Large intestine (tissue), 3 donors: ENCODE results near the gene BZW1. TPM values are rescaled to one million over a fixed set of nuclear protein-coding genes. Genes with fewer than 3 reads are reported as not detected.

Experiments
- DNase-seq, 2 donors: peaks; one replicate each; pipeline versions ENCODE4 v3.0.0 to v3.0.0-alpha.2; 2013
- H3K27ac ChIP-seq: one replicate; pipeline ENCODE4 v1.5.1; 2013; ENCODE audit warnings: low read length
- H3K27me3 ChIP-seq: 2 replicates; pipeline ENCODE4 v1.6.1; 2013; ENCODE audit warnings: low read length; ENCODE audit not compliant: control insufficient read depth, insufficient read depth
- H3K36me3 ChIP-seq: 2 replicates; pipeline ENCODE4 v1.6.1; 2013; ENCODE audit warnings: low read length; ENCODE audit not compliant: control insufficient read depth, insufficient read depth
- H3K4me1 ChIP-seq: one replicate; pipeline ENCODE4 v1.6.1; 2013; ENCODE audit warnings: low read length; ENCODE audit not compliant: control insufficient read depth, insufficient read depth
- H3K4me3 ChIP-seq: one replicate; pipeline ENCODE4 v1.5.1; 2013; ENCODE audit warnings: low read length
- H3K9me3 ChIP-seq: one replicate; pipeline ENCODE4 v1.6.1; 2013; ENCODE audit warnings: mild to moderate bottlenecking, low read depth, low read length, moderate library complexity; ENCODE audit not compliant: control insufficient read depth
- WGBS: methylation state at CpG from one replicate; pipeline ENCODE4 v1.1.5; 2013; ENCODE audit warnings: low lambda C conversion rate; ENCODE audit not compliant: insufficient coverage; 5-methylcytosine and 5-hydroxymethylcytosine counted together
- polyA plus RNA-seq: library from polyadenylated mRNA; unstranded; fragments of 120-200 nt; gene quantifications from one replicate; pipeline ENCODE4 v1.2.1, GENCODE V29; 2013

The BZW1 gene
- polyA plus RNA-seq, 1 donor, result 158 TPM

DNA sequence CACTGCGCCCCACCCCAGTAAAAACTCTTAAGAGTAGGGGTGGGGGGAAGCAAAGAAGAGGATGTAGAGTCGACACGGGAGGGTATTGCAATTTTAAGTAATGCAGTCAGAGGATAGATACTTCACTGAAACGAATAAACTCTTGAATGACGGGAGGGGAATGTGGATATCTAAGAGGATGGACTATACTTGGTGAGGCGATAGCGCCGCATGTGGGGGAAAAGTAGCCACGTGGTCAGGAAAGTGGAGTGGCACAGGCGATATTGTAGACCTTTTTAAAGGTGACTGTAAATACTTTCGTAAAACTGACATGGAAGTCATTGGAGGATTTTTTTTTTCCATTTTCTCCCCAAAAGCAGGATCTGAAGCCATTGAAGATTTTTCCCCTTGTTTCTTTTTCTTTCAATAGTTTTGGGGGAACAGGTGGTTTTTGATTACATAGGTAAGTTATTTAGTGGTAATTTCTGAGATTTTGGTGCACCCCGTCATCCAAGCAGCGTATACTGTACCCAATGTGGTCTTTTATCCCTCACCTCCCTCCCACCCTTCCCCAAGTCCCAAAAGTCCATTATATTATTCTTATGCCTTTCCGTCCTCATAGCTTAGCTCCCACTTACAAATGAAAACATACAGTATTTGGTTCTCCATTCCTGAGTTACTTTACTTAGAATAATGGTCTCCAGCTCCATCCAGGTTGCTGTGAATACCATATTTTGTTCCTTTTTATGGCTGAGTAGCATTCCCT, 39.0 kb downstream of the BZW1 start:
- DNase-seq, result no peak
- WGBS, result 71% methylated on average over 5 of the region's 14 CpGs
- Histone ChIP-seq H3K4me3 (no peak overlapping the region), H3K27ac (no peak overlapping the region), H3K36me3 (peaks cover 48% of the 10 kb centered on the region), H3K9me3 (no peaks in the 10 kb centered on the region), H3K4me1 (no peaks in the 10 kb centered on the region), H3K27me3 (no peaks in the 10 kb centered on the region)

DNA sequence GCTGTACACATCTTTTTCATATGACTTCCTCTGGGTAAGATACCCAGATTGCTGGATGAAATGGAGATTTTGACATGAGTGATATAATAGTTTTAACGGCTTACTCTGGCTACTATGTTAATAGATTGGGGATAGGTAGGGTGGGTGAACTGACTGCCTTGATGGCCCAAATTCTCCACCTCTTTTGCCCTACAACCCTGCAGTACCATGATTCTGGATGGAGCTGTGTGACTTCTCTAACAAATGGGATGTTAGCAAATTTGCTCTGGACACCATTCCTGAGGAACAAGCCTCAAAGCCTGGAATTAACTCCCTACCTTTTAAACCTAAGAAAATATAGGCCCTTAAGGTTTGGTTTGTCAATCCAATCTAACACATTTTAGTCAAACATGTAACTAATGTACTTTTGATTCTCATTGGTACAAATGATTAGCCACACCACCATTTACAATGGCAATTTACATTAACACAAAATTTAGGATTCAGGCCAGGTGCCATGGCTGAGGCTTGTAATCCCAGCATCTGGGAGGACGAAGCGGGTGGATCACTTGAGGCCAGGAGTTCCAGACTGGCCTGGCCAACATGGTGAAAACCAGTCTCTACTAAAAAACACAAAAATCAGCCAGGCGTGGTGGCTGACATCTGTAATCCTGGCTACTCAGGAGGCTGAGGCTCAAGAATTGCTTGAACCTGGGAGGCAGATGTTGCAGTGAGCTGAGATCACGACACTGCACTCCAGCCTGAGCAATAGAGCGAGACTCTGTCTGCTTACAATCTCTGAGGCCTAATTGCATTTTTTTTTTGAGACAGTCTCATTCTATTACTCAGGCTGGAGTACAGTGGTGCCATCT, 39.9 kb downstream of the BZW1 start:
- Histone ChIP-seq H3K27ac (no peak overlapping the region), H3K9me3 (no peaks in the 10 kb centered on the region), H3K4me3 (no peak overlapping the region), H3K36me3 (peaks cover 56% of the 10 kb centered on the region), H3K27me3 (no peaks in the 10 kb centered on the region), H3K4me1 (no peaks in the 10 kb centered on the region)
- no peak for DNase-seq
- WGBS, result 100% methylated on average over 1 of the region's 6 CpGs

DNA sequence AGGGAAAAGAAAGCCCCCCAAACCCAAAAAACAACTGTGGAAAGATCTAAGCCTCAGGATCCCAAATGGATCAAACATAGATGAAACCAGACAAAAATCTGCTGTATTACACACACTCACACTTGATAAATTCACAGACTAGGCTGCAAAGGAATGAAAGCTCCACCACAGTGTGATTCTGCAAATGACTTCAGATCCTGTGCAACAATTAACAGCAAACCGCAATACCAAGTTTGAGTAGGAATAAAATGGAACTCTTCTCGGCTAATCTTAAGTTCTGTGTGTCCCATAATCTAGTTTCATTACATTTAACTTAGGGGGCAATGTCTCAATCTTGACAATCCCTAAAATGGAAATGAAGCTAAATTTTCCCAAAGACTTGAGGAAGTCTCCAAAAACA, 40.9 kb downstream of the BZW1 start:
- no peak overlapping the region for H3K27ac ChIP-seq
- no peaks in the 10 kb centered on the region for H3K4me1 ChIP-seq
- H3K9me3 ChIP-seq, result no peaks in the 10 kb centered on the region
- DNase-seq, result no peak
- H3K36me3 ChIP-seq, result peaks cover 66% of the 10 kb centered on the region
- no peak overlapping the region for H3K4me3 ChIP-seq
- WGBS, result 100% methylated on average over 1 of the region's 2 CpGs
- no peaks in the 10 kb centered on the region for H3K27me3 ChIP-seq

DNA sequence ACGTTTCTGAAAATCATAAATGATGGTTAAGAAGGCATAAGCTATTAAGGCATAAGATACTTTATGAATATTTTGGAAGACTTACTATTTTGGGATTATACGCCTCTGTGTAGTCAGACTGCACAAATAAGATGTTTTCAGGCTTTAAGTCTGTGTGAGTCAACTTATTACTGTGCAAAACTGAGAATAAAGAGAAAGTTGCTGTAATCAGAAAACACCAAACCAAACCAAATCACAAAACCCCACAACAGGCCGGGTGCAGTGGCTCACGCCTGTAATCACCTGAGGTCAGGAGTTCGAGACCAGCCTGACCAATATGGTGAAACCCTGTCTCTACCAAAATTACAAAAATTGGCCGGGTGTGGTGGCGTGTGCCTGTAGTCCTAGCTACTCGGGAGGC, 45.1 kb downstream of the BZW1 start:
- no peak overlapping the region for H3K27ac ChIP-seq
- no peak for DNase-seq
- no peak overlapping the region for H3K4me3 ChIP-seq
- WGBS, result 80% methylated on average over 2 of the region's 8 CpGs
- no peaks in the 10 kb centered on the region for H3K27me3 ChIP-seq
- peaks cover 78% of the 10 kb centered on the region for H3K36me3 ChIP-seq
- no peaks in the 10 kb centered on the region for H3K9me3 ChIP-seq
- peaks cover 3% of the 10 kb centered on the region for H3K4me1 ChIP-seq

DNA sequence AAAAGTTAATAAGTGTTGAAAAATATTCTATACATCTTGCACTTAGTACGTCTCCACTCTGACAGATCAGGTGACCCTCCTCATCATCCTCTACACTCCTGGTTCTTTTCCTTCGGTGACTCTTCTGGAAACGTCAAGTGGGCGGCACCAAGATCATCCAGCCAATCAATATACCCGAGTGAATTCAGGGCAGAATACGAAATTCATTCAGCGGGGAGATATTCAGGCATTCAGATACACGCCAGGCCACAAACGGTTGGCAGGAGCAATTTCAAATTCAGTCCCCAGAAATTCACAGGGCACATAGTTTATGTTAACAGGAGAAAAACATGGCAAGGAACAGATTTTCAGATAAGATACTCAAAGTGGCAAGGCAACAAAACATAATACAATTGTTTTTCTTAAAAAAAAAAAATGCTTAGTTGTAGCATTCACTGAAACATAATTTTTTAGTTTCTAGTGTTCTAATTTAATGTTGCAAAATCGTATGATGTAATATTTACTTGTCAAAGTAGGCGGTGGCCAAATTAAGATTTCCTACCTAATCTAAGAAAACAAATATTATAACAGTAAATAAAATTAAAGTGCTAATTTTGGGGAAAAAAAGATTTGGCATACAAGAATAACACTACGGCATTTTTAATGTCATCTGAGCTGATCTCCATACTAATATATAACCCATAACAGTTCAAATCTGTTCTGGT, 48.5 kb downstream of the BZW1 start:
- DNase-seq, result peak in 1 of 2 donors; percentile 14
- H3K4me1 ChIP-seq, result peaks cover 7% of the 10 kb centered on the region
- no peaks in the 10 kb centered on the region for H3K9me3 ChIP-seq
- no peaks in the 10 kb centered on the region for H3K27me3 ChIP-seq
- no peak overlapping the region for H3K27ac ChIP-seq
- no peak overlapping the region for H3K4me3 ChIP-seq
- peaks cover 46% of the 10 kb centered on the region for H3K36me3 ChIP-seq
- WGBS, result 65% methylated on average over 7 of the region's 12 CpGs

DNA sequence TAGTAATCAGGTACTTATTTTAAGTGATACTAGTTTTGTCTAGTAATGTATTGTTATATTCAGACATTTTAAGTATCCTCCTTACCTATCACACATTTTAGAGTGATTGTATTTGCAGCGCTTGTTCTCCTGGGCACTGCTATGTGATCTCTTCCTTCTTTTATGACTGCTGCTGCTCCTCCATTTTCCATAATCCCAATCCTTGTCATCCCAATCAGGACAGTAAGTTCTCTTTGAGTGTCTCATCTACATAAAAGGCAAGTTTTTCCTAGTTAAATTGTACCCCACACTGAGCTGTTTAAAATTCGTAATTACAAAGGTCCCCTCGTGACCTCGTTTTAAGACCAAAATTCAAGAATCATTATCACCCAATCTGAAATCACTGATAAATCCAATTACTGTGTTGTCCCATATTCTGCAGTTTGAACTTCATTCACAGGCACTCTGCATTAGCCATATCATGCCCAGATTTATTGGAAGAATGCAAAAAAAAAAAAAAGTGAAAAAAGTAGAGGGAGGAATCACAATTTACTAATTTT, 50.0 kb downstream of the BZW1 start:
- Histone ChIP-seq H3K9me3 (no peaks in the 10 kb centered on the region), H3K4me3 (peak overlapping the region; percentile 97), H3K27me3 (no peaks in the 10 kb centered on the region), H3K36me3 (peaks cover 32% of the 10 kb centered on the region), H3K4me1 (peaks cover 7% of the 10 kb centered on the region), H3K27ac (peak overlapping the region; percentile 22)
- peak in 1 of 2 donors; percentile 15 for DNase-seq
- 27% methylated on average over 3 of the region's 4 CpGs for WGBS

DNA sequence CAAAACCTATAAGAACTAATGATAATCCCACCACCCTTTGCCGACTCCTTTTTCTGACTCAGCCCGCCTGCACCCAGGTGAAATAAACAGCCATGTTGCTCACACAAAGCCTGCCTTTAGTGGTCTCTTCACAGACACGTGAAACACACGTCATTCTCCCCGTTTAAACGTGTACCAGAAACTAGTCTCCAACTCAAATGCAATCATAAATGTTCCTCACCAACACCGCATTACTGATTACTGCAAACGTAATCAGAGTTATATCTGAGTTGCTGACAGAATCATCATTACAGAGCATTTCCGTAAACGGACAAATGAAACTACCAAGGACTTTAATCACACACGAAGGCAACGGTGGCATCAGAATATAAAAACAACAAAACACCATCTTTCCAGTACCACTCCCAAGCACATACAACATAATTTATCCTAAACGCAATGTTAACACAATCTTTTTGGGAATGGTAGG, 50.9 kb downstream of the BZW1 start:
- Histone ChIP-seq H3K4me3 (peak overlapping the region; percentile 97), H3K9me3 (no peaks in the 10 kb centered on the region), H3K27ac (peak overlapping the region; percentile 100), H3K36me3 (peaks cover 23% of the 10 kb centered on the region), H3K4me1 (peaks cover 7% of the 10 kb centered on the region), H3K27me3 (no peaks in the 10 kb centered on the region)
- DNase-seq, result peak; percentile 48 to 78
- WGBS, result 0% methylated on average over 1 of the region's 13 CpGs

DNA sequence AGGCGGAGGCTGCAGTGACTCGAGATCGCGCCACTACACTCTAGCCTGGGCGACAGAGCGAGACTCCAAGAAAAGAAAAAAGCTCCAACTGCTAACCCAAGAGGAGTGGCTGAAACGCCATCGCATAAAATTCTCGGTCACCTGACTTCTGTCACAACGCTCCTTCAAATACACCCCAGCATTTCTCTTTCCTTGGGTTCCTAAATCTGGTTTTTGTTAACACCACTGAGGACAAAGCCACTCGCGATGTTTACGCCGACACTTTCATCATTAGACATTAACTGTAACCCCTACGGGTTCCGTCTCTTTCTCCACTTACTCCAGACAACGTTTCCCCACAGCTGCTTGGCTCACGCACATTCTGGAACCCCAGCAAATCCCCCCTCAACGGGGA, 52.1 kb downstream of the BZW1 start:
- no peaks in the 10 kb centered on the region for H3K9me3 ChIP-seq
- H3K4me3 ChIP-seq, result peak overlapping the region; percentile 97
- peak overlapping the region; percentile 100 for H3K27ac ChIP-seq
- 0% methylated on average over 5 of the region's 19 CpGs for WGBS
- no peaks in the 10 kb centered on the region for H3K27me3 ChIP-seq
- H3K4me1 ChIP-seq, result peaks cover 7% of the 10 kb centered on the region
- DNase-seq, result no peak
- peaks cover 12% of the 10 kb centered on the region for H3K36me3 ChIP-seq

DNA sequence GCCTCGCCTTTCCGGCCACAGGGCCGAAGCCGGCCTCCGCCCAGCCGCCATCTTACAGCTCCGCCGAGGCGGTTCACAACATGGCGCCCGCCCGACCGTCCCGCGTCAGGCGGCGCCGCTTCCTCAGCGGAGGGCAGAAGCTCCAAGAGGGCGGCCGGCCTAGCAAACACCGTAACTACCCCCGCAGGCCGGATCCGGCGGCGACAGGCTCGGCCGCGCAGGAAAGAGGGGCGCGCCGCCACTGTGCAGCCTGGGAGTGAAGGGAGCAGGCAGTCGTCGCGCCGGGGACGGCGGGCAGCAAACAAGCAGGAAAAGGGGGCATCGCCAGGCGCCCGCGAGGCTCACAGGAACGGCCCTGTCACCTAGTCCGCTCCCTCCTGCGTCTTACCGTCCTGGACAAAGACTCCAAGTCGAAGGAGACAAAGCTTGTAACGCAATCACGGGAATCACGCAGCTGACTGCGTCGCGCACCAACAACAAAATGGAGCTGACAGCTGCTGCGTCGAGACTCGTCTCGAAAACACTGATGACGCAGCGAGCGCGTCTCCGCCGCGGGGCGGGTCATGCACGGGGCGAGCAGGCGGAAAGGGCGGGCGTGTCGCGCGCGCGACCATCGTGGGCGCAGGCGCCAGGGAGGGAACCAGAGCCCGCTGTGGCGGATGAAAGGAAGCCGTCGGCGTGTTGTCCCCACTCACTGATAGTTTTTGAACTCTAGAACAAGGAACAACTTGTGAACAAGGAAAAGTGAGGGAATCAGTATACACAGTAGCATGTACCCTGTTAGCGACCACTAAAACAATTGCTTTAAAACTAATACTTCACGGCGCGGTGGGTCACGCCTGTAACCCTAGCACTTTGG, 52.7 kb downstream of the BZW1 start, which contains the start of gene CLK1:
CLK1 (minus strand) TSS at position 483 of the 859 bp plus-strand sequence. CDS start 2,796 bp downstream, outside the sequence.
- WGBS, result no CpG with 5 or more reads among the region's 89 CpGs
- DNase-seq, result peak; percentile 98
- no peaks in the 10 kb centered on the region for H3K27me3 ChIP-seq
- H3K4me1 ChIP-seq, result peaks cover 7% of the 10 kb centered on the region
- H3K4me3 ChIP-seq, result peak within 1 kb of the TSS; percentile 97
- H3K36me3 ChIP-seq, result peaks cover 6% of the 10 kb centered on the region
- no peaks in the 10 kb centered on the region for H3K9me3 ChIP-seq
- peak within 1 kb of the TSS; percentile 100 for H3K27ac ChIP-seq
